GM10248 (cell line): ENCODE results near the gene CACNA2D2.
A peak's percentile ranks its signal among the peaks of the same experiment; 100 is the strongest.

Experiments used
- CTCF ChIA-PET: fragments of 300-600 bp; sonication (Branson Sonifier 250); formaldehyde crosslinking; extraction: SDS; loops from one replicate; lab custom pipeline; 2021; ENCODE audit warnings: antibody characterized with exemption; lab: Yijun Ruan, JAX
- POLR2A ChIA-PET: fragments of 350-650 bp; sonication (Branson Sonifier 250); formaldehyde crosslinking; extraction: SDS; loops from one replicate; lab custom pipeline; 2020; ENCODE audit warnings: antibody characterized with exemption; lab: Yijun Ruan, JAX
- DNase-seq: peaks from one replicate; pipeline ENCODE4 v3.0.0; 2012; ENCODE audit errors: extremely low spot score
- CTCF ChIP-seq: IDR thresholded peaks from 2 replicates; pipeline ENCODE4 v1.5.1; 2012; ENCODE audit warnings: mild to moderate bottlenecking, low read depth; ENCODE audit errors: extremely low read depth, missing control alignments, control extremely low read depth

Gene CACNA2D2

GRCh38 chr3:50365842-50366220 lies 137.6 kb downstream of the CACNA2D2 start:
- ChIA-PET CTCF (interaction anchor here (0.6 to 1.4 kb wide), 2 partner anchors 174 to 177 kb away, joined by 3 to 8 read pairs; no protein-coding TSS in a partner anchor), POLR2A (no interaction called here)
- no peak for DNase-seq
- TF ChIP-seq CTCF, result no peak

GRCh38 chr3:50365080-50365841 lies 138.2 kb downstream of the CACNA2D2 start:
- peak; percentile 5 for TF ChIP-seq CTCF
- peak; percentile 96 for DNase-seq
- ChIA-PET CTCF (interaction anchor here (0.6 to 1.4 kb wide), 2 partner anchors 173 to 177 kb away, joined by 3 to 8 read pairs; no protein-coding TSS in a partner anchor), POLR2A (no interaction called here)

- DNase-seq, result no peak
- no peak for TF ChIP-seq CTCF
- ChIA-PET CTCF (interaction anchor here (1.4 to 1.9 kb wide), 2 partner anchors 16 to 178 kb away, joined by 8 to 10 read pairs; partner anchors contain the start of genes CYB561D2 and NPRL2), POLR2A (no interaction called here)
Measured at GRCh38 chr3:50364573-50365079, 138.8 kb downstream of the CACNA2D2 start.

- CTCF ChIA-PET, result interaction anchor here (1.5 to 2.8 kb wide), 2 partner anchors 9 to 12 kb away, joined by 3 to 11 read pairs; no protein-coding TSS in a partner anchor
- POLR2A ChIA-PET, result interaction anchor here (0.7 kb wide), 1 partner anchor 10 kb away, joined by 3 read pairs; the partner anchor contains the start of gene NPRL2
- DNase-seq, result no peak
- no peak for TF ChIP-seq CTCF
Measured at GRCh38 chr3:50359760-50360110, 143.7 kb downstream of the CACNA2D2 start.

GRCh38 chr3:50358911-50359759 lies 144.3 kb downstream of the CACNA2D2 start, which contains the start of gene TMEM115:
TSS of gene TMEM115 (minus strand) at chr3:50359521. CDS start at chr3:50359063, 458 bp downstream.
- peak; percentile 98 for DNase-seq
- POLR2A ChIA-PET, result no interaction called here
- CTCF ChIA-PET, result interaction anchor here (1.5 kb wide), 1 partner anchor 10 kb away, joined by 3 read pairs; no protein-coding TSS in a partner anchor
- no peak for TF ChIP-seq CTCF
